Jurkat, Clone E6-1 (cell line): ENCODE results near the gene NFATC2.

Experiments
- DNase-seq: peaks from one replicate; pipeline ENCODE4 v3.0.0-alpha.2; 2011; ENCODE audit warnings: low read depth, low spot score
- H3K4me3 ChIP-seq: 2 replicates; pipeline ENCODE4 v1.5.1; 2011; ENCODE audit warnings: mild to moderate bottlenecking, low read length, control low read depth, moderate library complexity

Gene NFATC2

DNA sequence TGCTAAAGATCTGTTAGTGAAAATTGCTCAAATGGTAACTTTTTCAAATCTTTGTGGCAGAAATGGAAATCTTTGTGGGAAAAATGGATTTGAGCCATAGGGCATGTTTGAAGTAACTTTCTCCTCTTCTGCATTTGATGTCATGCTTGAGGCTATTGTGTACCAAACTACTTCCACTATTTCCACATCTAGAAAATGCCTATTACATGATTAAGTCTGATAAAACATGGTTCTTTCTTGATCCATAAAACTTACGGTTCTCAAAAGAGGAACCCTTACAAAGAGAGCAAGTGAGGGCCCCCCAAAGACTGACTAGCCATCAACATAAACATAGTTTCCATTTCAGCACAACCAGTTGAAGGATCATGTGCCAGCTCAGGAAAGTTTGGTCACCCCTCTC lies 150.6 kb downstream of the NFATC2 start:
- H3K4me3 ChIP-seq = no peak overlapping the region
- DNase-seq = no peak

DNA sequence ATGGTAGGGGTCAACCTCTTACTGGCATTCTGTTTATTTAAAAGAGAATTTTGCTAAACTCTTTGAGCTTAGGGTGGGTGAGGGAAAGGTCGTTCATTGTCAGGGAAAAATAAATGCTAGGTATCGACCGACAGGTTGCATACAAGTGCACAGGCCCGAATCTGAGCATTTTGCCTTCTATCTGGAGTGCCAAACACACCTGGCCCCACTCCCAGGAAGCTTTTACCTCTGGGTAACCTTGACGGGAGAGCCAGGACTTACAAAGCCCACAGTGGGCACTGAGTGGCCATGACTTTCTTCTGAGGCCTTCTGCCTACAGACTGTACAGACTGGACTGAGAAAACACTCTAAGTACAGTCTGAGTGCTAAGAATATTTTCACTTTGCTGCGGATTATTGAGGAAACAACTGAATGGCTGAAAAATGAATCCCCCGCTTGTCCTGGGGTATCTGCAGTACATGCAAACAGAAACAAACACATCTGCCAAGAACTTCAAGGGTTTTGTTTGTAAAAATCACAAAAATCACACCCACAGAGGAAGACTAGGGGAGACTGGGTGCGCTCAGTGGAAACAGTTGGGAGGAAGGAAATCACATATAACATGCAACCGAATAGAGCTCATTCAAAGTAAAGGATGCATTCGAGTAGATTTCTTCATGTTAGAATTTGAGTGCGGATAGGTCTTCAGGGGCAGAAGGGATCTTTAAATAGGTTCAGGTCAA lies 152.8 kb downstream of the NFATC2 start:
- H3K4me3 ChIP-seq = no peak overlapping the region
- DNase-seq = no peak

DNA sequence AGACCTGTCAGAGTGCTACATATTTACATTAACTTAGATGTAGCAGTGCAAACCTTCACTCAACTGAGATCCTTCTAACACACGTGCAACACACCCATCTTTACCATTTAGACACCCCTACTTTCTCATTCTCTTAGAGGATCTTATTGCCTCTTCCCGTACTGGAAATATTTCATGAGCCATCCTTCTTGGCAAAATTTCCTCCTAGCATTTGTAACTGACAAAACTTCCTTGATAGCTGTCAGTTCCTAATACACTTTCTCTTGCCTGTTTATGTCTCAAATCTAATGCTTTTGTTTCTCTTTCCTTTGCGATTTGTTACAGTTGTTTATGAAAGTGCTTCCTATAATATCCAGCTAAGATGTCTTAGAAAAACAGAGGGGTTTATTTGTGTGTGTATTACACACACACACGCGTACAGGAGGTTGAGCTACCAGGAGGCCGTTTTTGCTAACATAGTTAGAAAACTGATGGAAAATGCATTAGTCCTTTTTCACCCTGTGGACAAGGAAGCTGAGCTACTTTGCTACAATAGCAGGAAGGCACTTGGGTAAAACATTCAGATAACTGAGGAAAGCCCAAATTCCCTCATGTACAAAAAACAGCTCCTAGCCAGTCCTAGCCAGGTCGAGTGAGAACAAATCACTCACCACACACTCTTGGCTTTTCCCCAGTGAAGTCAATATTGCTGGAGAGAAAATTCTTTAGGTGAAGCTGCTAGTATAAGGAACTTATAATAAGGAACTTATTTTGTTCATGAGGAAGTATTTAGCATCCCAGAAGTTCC lies 153.6 kb downstream of the NFATC2 start:
- no peak overlapping the region for H3K4me3 ChIP-seq
- no peak for DNase-seq

DNA sequence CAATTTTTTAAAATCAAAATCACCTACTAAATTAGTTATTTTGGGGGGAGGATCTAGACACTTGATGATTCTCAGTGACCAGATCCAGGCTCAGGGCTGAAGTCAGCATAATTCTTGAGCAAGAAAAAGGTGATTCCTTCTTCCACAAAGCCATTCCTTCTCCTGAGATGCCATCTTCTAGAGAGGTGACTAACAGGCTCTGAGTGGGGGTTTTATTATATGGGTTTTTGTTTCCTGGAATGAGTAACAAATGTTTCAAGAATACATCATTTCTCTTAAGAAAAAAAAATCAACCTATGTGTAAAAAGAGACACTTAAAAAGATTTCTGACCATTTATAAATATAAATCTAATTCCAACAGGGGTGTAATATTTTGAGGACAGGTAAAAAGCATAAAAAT lies 154.3 kb downstream of the NFATC2 start:
- H3K4me3 ChIP-seq = no peak overlapping the region
- DNase-seq = no peak

DNA sequence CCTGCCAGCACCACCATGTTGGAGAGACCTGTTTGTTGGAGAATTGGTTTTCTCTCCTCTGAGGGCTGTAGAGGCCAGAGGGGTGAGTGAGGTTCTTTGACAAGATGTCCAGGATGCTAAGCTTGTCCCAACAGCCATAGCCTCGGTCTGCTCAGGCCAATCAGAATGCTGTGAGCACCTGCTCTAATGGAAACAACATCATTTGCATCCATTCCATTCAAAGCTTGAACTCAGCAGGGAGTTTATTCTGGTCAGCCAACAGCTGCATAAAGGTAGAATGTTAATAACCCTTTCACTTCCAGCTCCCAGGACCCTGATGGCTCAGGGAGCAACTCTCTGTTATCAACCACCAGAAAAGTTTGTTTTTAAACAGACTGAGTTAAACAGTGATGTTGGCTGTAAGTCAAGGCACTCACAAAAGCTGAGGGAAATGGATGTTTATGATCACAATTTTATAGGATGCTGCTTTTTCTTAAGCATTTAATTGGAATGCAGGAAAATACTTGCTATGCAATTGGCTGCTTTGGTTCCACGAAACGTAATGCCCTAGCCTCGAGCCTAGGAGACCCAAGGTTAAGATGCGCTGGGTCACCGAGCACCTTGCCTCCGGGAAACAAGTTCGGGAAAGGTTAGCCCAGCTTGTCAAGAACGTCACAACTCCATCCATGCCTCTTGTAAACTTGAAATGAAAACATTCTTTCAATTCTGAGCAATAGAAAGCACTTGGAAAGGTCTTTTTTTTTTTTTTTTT lies 155.2 kb downstream of the NFATC2 start:
- H3K4me3 ChIP-seq = no peak overlapping the region
- no peak for DNase-seq

DNA sequence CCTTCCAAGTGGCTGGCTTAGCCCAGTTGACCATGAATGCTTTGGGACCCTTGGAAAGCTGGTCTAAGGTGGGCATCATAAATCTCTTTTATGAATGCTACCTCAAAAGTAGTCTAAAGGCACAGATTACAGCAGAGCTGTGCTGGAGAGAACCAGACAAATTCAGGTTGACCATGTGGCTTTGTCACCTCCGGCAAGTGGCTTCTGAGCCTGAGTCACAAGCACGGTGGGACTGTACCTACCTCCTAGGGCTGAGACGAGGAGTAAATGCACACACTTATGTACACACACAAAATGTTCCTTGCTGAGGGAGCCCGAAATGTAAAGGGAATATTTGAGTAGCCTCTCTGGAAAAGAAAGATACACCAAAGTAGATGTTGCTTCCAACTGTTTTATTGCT lies 155.9 kb downstream of the NFATC2 start:
- DNase-seq = no peak
- no peak overlapping the region for H3K4me3 ChIP-seq

DNA sequence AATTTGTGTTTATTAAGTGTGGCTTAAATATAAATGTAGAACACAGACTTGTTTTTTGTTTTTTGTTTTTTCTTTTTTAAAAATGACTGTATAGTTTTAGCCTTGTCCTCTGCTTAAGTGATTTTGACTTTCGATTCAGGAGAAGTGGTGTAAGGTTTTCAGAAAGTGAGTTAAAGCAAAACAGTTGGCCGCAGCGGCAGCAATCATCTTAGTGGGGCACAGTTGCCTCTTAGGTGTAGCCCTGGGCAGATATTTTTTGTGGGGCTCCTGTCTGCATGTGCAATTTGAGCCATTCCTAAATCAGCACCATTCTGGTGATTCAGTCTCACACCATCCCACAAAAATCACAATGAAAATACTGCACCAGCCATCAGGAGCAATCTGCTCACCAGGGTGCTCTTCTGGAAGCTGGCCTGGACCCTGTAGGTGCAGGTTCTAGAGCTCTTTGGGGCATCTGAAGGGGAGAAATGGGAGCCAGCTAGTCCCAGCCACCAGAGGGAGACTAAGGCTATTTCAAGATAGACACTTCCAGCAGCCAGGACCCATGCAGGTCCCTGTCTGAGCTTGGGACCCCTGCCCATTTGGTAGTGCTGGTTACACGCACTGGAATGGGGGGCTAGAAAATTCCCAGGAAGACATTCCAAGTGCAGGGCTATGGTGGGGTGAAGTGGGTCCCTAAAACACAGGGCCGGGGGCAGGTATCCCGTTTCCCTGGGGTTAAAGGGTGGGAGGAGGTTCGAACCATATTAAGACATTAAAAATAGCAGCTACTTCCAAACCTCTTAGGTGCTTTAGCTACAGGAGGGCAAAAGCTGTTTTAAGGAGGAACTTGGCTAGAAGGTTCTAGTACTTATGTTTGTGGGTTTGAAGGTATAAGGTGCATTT lies 156.6 kb downstream of the NFATC2 start:
- peak; percentile 5 for DNase-seq
- no peak overlapping the region for H3K4me3 ChIP-seq

DNA sequence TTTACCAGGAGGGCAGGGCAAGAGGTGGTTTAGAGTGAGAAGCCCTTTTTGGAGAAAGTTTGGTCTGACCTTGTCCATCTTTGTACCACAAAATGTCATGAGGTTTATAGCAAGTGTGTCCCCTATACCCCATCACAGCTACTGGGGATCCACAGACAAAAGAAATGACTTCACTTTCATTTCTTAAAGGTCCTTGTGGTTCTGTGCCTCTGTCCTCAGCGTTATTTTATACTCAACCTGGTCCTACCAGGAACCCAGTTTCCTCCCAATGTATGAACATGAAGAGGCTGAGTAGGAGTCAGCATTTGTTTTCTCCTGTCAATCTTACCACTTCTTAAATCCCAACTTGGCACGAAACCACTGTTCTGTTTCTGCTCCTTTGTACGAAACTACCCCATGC lies 157.6 kb downstream of the NFATC2 start:
- DNase-seq = no peak
- no peak overlapping the region for H3K4me3 ChIP-seq

DNA sequence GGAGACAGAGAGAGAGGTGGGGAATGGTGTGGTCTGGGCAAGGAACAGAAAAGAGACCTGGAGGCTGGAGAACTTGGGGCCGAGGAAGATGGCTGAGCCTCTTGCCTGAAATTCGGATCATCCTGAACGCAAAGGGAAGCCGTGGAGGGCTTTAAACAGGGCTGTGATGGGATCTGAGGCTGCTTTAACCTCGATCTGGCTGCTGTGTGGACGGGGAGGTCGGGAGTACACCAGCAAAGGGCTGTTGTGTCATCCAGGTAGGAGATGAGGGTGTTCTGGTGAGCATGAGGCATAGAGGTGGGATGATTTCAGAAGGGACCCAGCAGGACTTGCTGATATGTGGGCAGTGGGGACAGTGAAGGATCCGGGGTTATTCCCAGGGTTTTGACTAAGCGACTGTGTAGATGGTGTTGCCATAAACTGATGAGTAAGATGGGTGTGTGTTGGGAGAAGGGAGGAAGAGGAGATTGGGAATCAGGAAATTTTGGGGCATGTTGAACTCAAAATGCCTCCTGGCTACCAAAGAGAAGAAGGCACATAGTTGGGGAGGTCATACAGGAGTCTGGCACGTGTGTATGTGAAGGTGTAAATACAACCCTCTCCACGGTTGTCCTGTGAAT lies 158.5 kb downstream of the NFATC2 start:
- no peak for DNase-seq
- H3K4me3 ChIP-seq = no peak overlapping the region

DNA sequence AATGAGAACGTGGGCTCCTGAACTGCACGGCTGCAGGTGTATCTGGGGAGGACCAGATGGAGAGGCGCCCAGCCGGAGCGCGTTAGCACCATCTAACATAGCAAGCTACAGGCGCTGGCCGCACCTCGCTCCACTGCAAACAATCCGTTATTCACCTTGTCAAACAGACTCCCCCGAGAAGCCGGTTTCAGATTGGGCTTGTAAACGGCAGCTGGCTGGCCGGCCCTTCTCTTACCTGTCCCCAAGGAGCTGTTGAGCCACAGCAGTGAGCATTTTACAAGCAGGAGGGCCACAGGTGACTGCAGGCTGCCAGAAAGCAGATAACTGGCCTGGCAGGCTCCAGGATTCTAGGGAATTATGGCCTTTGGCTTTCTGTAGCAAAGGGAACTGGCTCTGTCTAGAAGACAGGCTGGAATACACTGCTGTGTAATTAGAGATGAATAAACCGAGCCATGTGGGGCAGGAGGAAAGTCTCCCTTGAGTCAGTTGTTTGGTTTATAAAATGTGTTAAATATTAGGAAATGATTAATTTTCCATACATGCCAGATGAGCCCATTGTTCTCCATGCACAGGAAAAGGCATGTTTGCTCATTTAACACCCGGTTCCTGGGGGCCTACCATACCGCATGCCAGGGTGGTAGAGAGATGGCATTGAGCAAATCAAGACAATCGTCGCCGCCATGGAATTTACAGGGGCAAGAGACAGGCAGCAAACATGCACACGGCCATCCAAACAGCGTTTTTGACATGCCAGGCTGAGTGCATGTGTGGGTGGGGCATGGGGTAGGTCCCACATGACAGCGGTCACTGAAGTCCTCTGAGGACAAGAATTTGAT lies 159.3 kb downstream of the NFATC2 start:
- DNase-seq = no peak
- H3K4me3 ChIP-seq = no peak overlapping the region

DNA sequence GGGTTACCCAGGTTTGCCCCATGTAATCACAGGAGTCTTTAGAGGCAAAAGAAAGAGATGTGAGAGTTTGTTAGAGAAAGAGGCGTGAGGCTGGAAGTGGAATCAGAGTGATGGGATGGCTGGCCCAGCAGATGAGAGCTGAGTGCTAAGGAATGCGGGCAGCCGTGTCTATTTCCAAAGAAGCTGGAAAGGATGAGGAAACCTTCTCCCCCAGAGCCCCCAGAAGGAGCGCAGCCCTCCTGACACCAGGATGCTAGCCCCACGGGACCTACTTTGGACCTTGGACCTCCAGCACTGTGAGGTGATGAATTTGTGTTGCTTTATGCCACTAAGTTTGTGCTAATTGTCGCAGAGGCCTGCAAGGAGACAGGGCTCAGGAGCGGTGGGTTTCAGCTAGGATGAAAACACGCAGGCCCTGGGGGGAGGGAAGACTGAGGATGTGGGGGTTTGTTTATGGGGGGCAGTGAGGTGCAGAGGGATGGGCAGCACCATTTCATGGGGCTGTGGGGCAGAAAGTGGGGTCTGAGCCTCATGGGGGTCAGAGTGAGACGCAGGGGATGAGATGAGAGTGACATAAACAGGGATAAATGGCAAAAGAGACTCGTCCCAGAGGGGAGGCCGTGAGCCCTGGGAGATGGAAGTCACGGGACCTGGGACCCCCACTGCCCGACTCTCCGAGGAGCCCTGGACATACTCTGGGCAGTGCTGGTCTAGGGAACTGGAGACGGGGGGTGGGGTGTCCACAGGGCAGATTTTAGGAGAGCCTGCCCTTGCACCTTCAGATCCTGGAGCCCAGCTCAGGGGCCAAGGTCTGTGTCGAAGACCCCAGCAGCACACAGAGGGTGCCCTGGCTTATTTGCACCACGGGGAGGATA lies 160.2 kb downstream of the NFATC2 start:
- no peak overlapping the region for H3K4me3 ChIP-seq

DNA sequence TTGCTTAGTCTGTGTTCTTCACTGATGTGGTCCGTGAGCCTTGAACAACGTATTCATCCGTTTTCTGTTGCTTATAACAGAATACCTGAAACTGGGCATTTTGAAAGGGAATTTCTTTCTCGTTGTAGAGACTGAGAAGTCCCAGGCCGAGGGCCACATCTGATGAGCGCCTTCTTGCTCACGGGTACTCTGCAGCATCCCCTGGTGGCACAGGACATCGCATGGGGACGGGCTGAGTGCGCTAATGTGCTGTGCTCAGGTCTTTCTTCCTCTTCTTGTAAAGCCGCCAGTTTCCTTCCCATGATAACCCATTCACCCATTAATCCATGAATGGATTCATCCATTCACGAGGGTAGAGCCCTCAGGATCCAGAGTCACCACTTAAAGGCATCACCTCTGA lies 161.0 kb downstream of the NFATC2 start:
- no peak for DNase-seq
- no peak overlapping the region for H3K4me3 ChIP-seq

More for the DNA sequence above, 160.2 kb downstream of the NFATC2 start:
- DNase-seq = no peak

DNA sequence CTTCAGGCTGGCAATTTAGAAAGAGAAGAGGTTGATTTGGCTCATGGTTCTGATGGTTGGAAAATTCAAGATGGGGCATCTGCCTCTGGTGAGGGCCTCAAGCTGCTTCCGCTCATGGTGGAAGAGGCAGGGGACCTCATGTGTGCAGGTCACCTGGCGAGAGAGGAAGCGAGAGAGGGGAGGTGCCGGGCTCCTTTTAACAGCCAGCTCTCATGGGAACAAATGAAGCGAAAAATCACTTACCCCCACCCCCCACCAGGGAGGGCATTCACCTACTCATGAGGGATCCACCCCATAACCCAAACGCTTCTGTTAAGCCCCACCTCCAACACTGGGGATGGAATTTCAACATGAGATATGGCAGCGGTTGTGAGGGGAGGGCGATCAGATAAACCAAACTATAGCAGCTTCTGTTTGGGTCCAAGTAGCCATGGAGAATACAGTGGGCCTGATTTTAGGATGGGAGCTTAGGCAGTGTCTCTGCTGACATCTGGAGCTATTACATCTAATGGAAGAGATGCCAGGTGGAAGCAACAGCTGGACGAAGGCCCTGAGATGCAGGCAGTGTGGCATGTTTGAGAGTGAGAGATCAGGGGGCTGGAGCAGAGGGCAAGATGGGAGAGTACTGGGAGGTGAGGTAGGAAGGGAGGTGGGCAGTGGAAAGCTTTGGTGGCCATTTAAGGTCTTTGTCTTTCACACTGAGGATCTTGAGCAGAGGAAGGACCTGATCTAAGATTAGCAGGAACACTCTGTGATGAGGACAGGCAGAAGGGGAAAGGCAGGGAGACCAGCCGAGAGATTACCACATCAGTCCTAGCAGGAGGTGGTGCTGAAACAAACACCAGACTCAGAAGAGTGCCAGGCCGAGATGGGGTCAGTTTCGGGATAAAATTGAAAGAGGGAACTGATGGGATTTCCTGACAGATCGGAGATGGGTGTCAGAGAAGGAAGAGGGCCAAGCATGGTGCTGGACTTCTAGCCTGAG lies 161.8 kb downstream of the NFATC2 start:
- DNase-seq = no peak
- no peak overlapping the region for H3K4me3 ChIP-seq

DNA sequence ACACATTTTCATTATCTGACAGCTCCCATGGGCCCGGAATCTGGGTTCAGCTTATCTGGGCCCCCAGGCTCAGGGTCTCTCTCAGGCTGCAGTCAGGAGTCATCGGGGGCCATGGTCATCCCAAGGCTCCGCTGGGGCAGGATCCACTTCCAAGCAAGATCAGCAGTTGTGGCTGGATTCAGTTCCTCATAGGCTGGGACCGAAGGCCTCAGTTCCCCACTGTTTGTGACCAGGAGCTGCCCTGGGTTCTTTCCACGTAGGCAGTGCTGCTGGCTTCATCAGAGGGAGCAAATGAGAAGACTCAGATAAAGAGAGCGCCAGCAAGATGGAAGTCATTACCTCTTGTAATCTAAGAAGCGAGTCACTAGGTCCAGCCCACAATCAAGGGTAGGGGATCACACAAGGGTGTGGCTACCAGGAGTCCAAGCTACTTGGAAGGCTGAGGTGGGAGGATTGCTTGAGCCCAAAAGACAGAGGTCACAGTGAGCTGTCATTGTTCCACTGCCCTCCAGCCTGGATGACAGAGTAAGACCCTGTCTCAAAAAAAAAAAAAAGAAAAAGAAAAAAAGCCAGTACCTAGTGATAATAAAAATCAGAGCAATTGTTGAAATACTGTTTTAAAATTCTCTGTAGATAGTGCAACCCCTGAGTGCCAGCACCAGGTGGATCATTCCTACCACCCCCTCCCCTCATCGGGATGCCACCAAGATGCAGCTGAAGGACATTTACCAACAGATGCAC lies 162.7 kb downstream of the NFATC2 start:
- no peak overlapping the region for H3K4me3 ChIP-seq
- DNase-seq = no peak
